Adrenal gland (tissue), 5 donors: ENCODE results near the gene MAGI1.

Experiments used
- POLR2A ChIP-seq, 2 donors: fragments of 450-650 bp; IDR thresholded peaks; one replicate each; pipeline ENCODE4 v1.6.1; 2017; ENCODE audit warnings: antibody characterized with exemption in 2 of 2, mild to moderate bottlenecking in 2 of 2, moderate library complexity in 1 of 2
- TF ChIP-seq, protein P1 (sequence below), 6 experiments: fragments of 450-650 bp in 4 of 6; fragments of 200-600 bp in 2 of 6; sonication (generic) in 1 of 6; IDR thresholded peaks; 1 replicate in 5 of 6; 2 replicates in 1 of 6; pipeline versions ENCODE4 v1.5.1 to v1.8.0; 2016 to 2021; ENCODE audit warnings: antibody characterized with exemption in 6 of 6, mild to moderate bottlenecking in 2 of 6, moderate library complexity in 1 of 6
- donor health status: DM: no; HTN: no; CAD: no.

GRCh38 chr3:65844370-65844769, 194.3 kb downstream of the MAGI1 start:
- TF ChIP-seq, protein P1, sequence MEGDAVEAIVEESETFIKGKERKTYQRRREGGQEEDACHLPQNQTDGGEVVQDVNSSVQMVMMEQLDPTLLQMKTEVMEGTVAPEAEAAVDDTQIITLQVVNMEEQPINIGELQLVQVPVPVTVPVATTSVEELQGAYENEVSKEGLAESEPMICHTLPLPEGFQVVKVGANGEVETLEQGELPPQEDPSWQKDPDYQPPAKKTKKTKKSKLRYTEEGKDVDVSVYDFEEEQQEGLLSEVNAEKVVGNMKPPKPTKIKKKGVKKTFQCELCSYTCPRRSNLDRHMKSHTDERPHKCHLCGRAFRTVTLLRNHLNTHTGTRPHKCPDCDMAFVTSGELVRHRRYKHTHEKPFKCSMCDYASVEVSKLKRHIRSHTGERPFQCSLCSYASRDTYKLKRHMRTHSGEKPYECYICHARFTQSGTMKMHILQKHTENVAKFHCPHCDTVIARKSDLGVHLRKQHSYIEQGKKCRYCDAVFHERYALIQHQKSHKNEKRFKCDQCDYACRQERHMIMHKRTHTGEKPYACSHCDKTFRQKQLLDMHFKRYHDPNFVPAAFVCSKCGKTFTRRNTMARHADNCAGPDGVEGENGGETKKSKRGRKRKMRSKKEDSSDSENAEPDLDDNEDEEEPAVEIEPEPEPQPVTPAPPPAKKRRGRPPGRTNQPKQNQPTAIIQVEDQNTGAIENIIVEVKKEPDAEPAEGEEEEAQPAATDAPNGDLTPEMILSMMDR (IDR thresholded peaks at IDR 0.05) = no peak
- no peak for TF ChIP-seq POLR2A (IDR thresholded peaks at IDR 0.05)
